HCT116 (cell line): ENCODE results near the gene SVIL. TPM values are rescaled to one million over a fixed set of nuclear protein-coding genes. Genes with fewer than 3 reads are reported as not detected.

Experiments
- ATAC-seq: fragments of 200-7000 bp; cut with Tn5 transposase; 2 replicates; pipeline ENCODE4 v1.9.1; 2020; ENCODE audit warnings: mild to moderate bottlenecking, moderate library complexity
- BruUV-seq: library from RNA; stranded (reverse); fragments of 400-500 nt; replicated peaks from 2 replicates; lab custom pipeline; 2021; lab: Mats Ljungman, UMichigan
- CTCF ChIA-PET: fragments of 300-600 bp; sonication (Branson Sonifier 250); formaldehyde crosslinking; loops from one replicate; lab custom pipeline; 2021; ENCODE audit warnings: antibody characterized with exemption; lab: Charles Lee
- POLR2A ChIA-PET: fragments of 300-600, 350-600 bp; sonication (Branson Sonifier 250); formaldehyde crosslinking; loops from one replicate; lab custom pipeline; 2021; ENCODE audit warnings: antibody characterized with exemption; lab: Charles Lee
- RAD21 ChIA-PET, 2 experiments: fragments of 300-600 bp; sonication (Branson Sonifier 250); formaldehyde crosslinking; loops; one replicate each; lab custom pipeline; 2023; ENCODE audit warnings: low total read pairs in 2 of 2; ENCODE audit not compliant: uncharacterized antibody in 2 of 2, unreplicated experiment in 2 of 2, low non-redundant PET in 1 of 2; lab: Charles Lee
- DNase-seq: peaks from one replicate; pipeline ENCODE4 v3.0.0-alpha.2; 2010; ENCODE audit warnings: low read depth, low spot score
- H2AFZ ChIP-seq: fragments of 200-600 bp; shearing (Covaris generic), sonication (generic); 2 replicates; pipeline ENCODE4 v1.6.1; 2017; ENCODE audit warnings: low read depth, mixed run types, mixed read lengths, antibody characterized with exemption, low read length; ENCODE audit not compliant: poor library complexity, severe bottlenecking
- H3K27ac ChIP-seq: 2 replicates; pipeline ENCODE4 v1.5.1; 2012; ENCODE audit warnings: low read depth, low read length
- H3K27me3 ChIP-seq: fragments of 200-600 bp; sonication (generic); 2 replicates; pipeline ENCODE4 v1.6.1; 2016; ENCODE audit warnings: mixed run types, low read length, mixed read lengths; ENCODE audit not compliant: insufficient read depth
- H3K36me3 ChIP-seq, 2 experiments: fragments of 200-500 bp in 1 of 2; fragments of 200-600 bp in 1 of 2; sonication (Bioruptor generic) in 1 of 2; sonication (generic) in 1 of 2; 2 replicates each; pipeline versions ENCODE4 v1.5.1 to v1.6.1; 2014 to 2016; ENCODE audit warnings: low read length in 2 of 2, inconsistent platforms in 1 of 2, mixed read lengths in 1 of 2, mixed run types in 1 of 2; ENCODE audit not compliant: insufficient read depth in 2 of 2, control insufficient read depth in 1 of 2
- H3K4me1 ChIP-seq, 2 experiments: fragments of 200-600 bp in 1 of 2; sonication (generic) in 1 of 2; 2 replicates each; pipeline versions ENCODE4 v1.5.1 to v1.6.1; 2012 to 2017; ENCODE audit warnings: low read length in 2 of 2, inconsistent platforms in 1 of 2, mild to moderate bottlenecking in 1 of 2, mixed read lengths in 1 of 2, mixed run types in 1 of 2, moderate library complexity in 1 of 2; ENCODE audit not compliant: insufficient read depth in 2 of 2, control insufficient read depth in 1 of 2
- H3K4me2 ChIP-seq: fragments of 200-600 bp; sonication (generic); 2 replicates; pipeline ENCODE4 v1.6.1; 2017; ENCODE audit warnings: mixed run types, low read length, mixed read lengths
- H3K4me3 ChIP-seq, 2 experiments: fragments of 200-600 bp in 1 of 2; sonication (generic) in 1 of 2; replicated peaks in 1 of 2; 2 replicates each; pipeline ENCODE4 v1.5.1; 2011 to 2016; ENCODE audit warnings: low read length in 2 of 2, control low read depth in 1 of 2, low read depth in 1 of 2, mild to moderate bottlenecking in 1 of 2, mixed read lengths in 1 of 2, mixed run types in 1 of 2
- H3K79me2 ChIP-seq: fragments of 200-600 bp; sonication (generic); 2 replicates; pipeline ENCODE4 v1.6.1; 2017; ENCODE audit warnings: mild to moderate bottlenecking, mixed run types, low read length, moderate library complexity, mixed read lengths; ENCODE audit not compliant: insufficient read depth
- H3K9ac ChIP-seq: fragments of 200-600 bp; sonication (generic); 2 replicates; pipeline ENCODE4 v1.6.1; 2016; ENCODE audit warnings: low read length, mixed read lengths
- H3K9me2 ChIP-seq: fragments of 200-600 bp; sonication (generic), shearing (Covaris generic); 2 replicates; pipeline ENCODE4 v1.6.1; 2017; ENCODE audit warnings: mixed run types, mild to moderate bottlenecking, moderate library complexity; ENCODE audit not compliant: insufficient read depth
- H3K9me3 ChIP-seq, 2 experiments: fragments of 200-500 bp in 1 of 2; fragments of 200-600 bp in 1 of 2; sonication (Bioruptor generic) in 1 of 2; sonication (generic) in 1 of 2; 2 replicates each; pipeline ENCODE4 v1.6.1; 2014 to 2017; ENCODE audit warnings: low read length in 2 of 2, mixed read lengths in 2 of 2, inconsistent platforms in 1 of 2, low read depth in 1 of 2, mild to moderate bottlenecking in 1 of 2, mixed run types in 1 of 2, moderate library complexity in 1 of 2; ENCODE audit not compliant: control insufficient read depth in 1 of 2, insufficient read depth in 1 of 2
- H4K20me1 ChIP-seq: fragments of 200-600 bp; sonication (generic), shearing (Covaris generic); 2 replicates; pipeline ENCODE4 v1.6.1; 2017; ENCODE audit warnings: mixed run types, mild to moderate bottlenecking, moderate library complexity; ENCODE audit not compliant: insufficient read depth
- ATF3 ChIP-seq: IDR thresholded peaks from 2 replicates; pipeline ENCODE4 v1.6.1; 2012
- CBX3 ChIP-seq: IDR thresholded peaks from 2 replicates; pipeline ENCODE4 v1.6.1; 2012; ENCODE audit warnings: low read depth
- CEBPB ChIP-seq: IDR thresholded peaks from 2 replicates; pipeline ENCODE4 v1.6.1; 2012; ENCODE audit warnings: low read depth
- CTCF ChIP-seq, 3 experiments: fragments of 200-600 bp in 1 of 3; sonication (generic) in 1 of 3; IDR thresholded peaks in 2 of 3; conservative IDR thresholded peaks in 1 of 3; 2 replicates each; pipeline ENCODE4 v1.5.1; 2012 to 2017; ENCODE audit warnings: low read depth in 2 of 3, low read length in 2 of 3, antibody characterized with exemption in 1 of 3, borderline replicate concordance in 1 of 3, control low read depth in 1 of 3, mild to moderate bottlenecking in 1 of 3, mixed read lengths in 1 of 3, mixed run types in 1 of 3, moderate library complexity in 1 of 3; ENCODE audit not compliant: insufficient read depth in 1 of 3
- EZH2phosphoT487 ChIP-seq: fragments of 200-600 bp; IDR thresholded peaks from 2 replicates; pipeline ENCODE4 v1.6.1; 2018; ENCODE audit warnings: antibody characterized with exemption, borderline replicate concordance
- FOSL1 ChIP-seq: IDR thresholded peaks from 2 replicates; pipeline ENCODE4 v1.6.1; 2012; ENCODE audit warnings: low read depth
- JUND ChIP-seq: IDR thresholded peaks from 2 replicates; pipeline ENCODE4 v1.6.1; 2012
- POLR2A ChIP-seq: IDR thresholded peaks from 2 replicates; pipeline ENCODE4 v1.7.0; 2011; ENCODE audit warnings: borderline replicate concordance; ENCODE audit not compliant: insufficient read depth, insufficient read length; ENCODE audit errors: extremely low read depth
- POLR2AphosphoS5 ChIP-seq: IDR thresholded peaks from 2 replicates; pipeline ENCODE4 v1.6.1; 2011; ENCODE audit warnings: mild to moderate bottlenecking, low read depth, low read length, moderate library complexity
- RAD21 ChIP-seq: IDR thresholded peaks from 2 replicates; pipeline ENCODE4 v1.6.1; 2012; ENCODE audit warnings: low read depth, mild to moderate bottlenecking
- SP1 ChIP-seq: IDR thresholded peaks from 2 replicates; pipeline ENCODE4 v1.6.1; 2012; ENCODE audit warnings: low read depth
- YY1 ChIP-seq: IDR thresholded peaks from 2 replicates; pipeline ENCODE4 v1.6.1; 2011; ENCODE audit warnings: low read length, low read depth, moderate library complexity, mild to moderate bottlenecking; ENCODE audit not compliant: insufficient replicate concordance; ENCODE audit errors: extremely low read depth
- ZFX ChIP-seq: fragments of 450-650 bp; IDR thresholded peaks from 2 replicates; pipeline ENCODE4 v1.6.1; 2017
- intact Hi-C: fragments of 100-400 bp; cut with micrococcal nuclease; formaldehyde crosslinking; loops from 2 replicates; pipeline ENCODE4 v1.10.0; 2022
- total RNA-seq: library from RNA; stranded (reverse); gene quantifications from one replicate; pipeline ENCODE4 v1.2.1, GENCODE V29; 2021; ENCODE audit not compliant: unreplicated experiment

The SVIL gene
- total RNA-seq, 1 experiment from 2014 or later: 27.0 TPM

GRCh38 chr10:29611781-29612381 is 22.9 kb downstream of the SVIL start:
- Histone ChIP-seq H3K27ac (no peak overlapping the region), H3K4me3 (no peak overlapping the region), H3K9me2 (no peaks in the 10 kb centered on the region), H3K79me2 (no peaks in the 10 kb centered on the region), H3K36me3 (no peaks in the 10 kb centered on the region), H3K9me3 (no peaks in the 10 kb centered on the region), H4K20me1 (no peaks in the 10 kb centered on the region), H3K4me1 (no peaks in the 10 kb centered on the region), H3K27me3 (no peaks in the 10 kb centered on the region), H2AFZ (no peak overlapping the region), H3K9ac (no peak overlapping the region), H3K4me2 (no peak overlapping the region)
- TF ChIP-seq CTCF (IDR thresholded peaks at IDR 0.05 in 2 of 3, conservative IDR thresholded peaks at IDR 0.05 in 1 of 3; ENCODE audit: borderline replicate concordance in 1 of 3, insufficient read depth in 1 of 3, low read depth in 2 of 3, low read length in 2 of 3) (no peak), ATF3 (no peak), ZFX (no peak), SP1 (no peak), RAD21 (no peak), FOSL1 (no peak), CEBPB (no peak), POLR2AphosphoS5 (no peak), YY1 (no peak), EZH2phosphoT487 (no peak), JUND (no peak), CBX3 (no peak), POLR2A (no peak)
- intact Hi-C loops: no loop called here
- DNase-seq (no peak), ATAC-seq (no peak)
- ChIA-PET RAD21 (no interaction called here), CTCF (no interaction called here), POLR2A (interaction anchor here (1.0 kb wide), 1 partner anchor 9 kb away, joined by 3 read pairs; no protein-coding TSS in a partner anchor)
- BruUV-seq: no TSS peak
